Anterior cingulate cortex (tissue), 58 donors: Measurements from ENCODE around the gene ZFP36L1.

Experiments used
- DNase-seq, 58 donors: peaks; one replicate each; lab custom pipeline; 2025; lab: John Stamatoyannopoulos, UW

Gene ZFP36L1, protein sequence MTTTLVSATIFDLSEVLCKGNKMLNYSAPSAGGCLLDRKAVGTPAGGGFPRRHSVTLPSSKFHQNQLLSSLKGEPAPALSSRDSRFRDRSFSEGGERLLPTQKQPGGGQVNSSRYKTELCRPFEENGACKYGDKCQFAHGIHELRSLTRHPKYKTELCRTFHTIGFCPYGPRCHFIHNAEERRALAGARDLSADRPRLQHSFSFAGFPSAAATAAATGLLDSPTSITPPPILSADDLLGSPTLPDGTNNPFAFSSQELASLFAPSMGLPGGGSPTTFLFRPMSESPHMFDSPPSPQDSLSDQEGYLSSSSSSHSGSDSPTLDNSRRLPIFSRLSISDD

DNA sequence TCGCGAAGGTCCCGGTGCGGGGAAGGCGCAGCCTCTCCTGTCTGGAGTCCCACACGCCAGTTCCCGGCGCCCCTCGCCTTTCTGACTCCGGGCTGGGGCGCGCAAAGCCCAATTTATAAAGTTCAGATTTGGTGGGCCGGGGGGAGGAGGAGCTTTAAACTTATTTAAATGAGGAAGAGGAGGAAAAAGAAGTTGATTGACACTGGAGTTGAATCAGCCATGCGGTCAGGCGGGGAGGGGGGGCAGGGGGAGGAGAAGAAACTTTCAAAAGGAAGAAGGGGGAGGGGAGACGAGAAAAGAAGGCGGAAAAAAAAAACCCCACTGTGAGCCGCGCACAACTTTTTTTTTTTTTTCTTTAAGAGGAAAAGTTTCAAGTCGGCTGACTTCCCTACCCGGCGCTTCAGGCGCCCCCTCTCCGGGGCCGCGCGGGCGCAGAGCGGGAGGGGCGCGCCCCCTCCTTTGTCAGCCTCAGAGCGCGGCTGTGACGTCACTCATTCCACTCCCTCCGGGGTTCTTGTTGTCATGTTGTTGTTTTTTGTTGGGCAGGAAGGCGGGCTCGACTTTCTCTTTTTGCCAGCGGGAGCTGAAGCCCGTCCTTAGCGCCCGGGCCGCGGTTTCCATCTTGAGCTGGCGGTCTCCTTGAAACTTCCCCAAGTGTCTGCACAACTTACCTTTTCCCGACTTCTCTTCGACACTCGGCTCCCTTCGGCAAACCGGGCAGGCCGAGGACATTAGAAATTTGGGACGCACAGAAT, at the start of gene ZFP36L1:
Gene ZFP36L1 (minus strand): TSS at position 89 of the 755 bp plus-strand sequence. CDS start 129 bp downstream, outside the sequence.
- peak in 54 of 58 donors; percentile 27 to 91 (median 74) for DNase-seq

DNA sequence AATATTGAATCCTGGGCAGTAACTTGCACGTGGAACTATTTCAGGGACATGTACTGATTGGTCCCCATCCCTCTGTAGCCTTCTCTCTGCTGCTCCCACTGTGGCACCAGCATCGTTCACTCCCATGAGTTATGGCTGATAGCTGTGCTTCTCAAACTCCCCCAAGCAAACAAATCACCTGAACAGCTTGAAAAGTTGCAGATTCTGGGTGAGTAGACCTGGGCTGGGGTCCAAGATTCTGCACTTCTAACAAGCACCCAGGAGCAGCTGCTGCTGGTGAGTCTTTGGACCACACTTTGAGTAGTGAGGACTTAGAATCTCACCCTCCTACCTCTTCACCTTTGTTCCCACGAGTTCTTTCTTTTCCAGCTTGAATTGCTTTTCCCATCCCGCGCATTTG, 49.4 kb upstream of the ZFP36L1 start:
- no peak for DNase-seq

DNA sequence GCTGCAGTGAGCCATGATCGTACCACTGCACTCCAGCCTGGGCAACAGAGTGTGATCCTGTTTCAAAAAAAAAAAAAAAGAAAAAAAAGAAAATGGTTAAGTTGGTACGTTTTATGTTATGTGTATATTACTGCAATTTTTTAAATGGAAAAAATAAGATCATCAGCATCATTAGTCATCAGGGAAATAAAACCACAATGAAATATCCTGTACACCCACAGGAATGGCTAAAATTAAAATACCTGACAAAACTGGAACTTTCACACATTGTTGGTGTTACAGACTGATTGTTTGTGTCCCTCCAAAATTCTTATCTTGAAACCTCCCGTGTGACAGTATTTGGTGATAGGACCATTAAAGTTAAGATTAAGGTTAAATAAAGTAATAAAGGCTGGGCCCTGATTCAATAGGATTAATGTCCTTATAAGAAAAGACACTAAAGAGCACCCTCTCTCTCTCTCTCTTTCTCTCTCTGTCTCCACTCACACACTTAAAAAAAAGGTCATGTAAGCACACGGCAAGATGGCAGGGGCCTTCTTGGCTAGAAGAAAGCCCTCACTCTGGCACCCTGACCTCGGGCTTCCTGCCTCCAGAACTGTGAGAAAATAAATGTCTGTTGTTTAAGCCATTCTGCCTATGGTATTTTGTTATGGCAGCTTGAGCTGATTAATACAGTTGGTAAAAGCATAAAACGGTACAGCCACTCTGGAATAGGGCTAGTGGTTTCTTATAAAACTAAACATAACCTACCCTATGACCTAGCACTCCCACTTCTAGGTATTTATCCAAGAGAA, 48.3 kb upstream of the ZFP36L1 start:
- DNase-seq = no peak

DNA sequence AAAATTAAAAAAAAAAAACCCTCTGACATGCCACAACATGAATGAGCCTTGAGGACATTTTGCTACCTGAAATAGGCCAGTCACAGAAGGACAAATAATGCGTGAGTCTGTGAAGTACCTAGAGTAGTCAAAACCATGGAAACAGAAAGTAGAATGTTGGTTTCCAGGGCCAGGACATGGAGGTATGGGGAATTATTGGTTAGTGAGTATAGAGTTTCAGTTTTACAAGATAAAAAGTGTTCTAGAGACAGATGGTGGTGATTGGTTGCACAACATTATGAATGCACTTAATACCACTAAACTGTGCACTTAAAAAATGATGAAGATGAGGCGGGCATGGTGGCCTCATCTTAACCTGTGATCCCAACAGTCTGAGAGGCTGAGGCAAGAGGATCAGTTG, 47.6 kb upstream of the ZFP36L1 start:
- no peak for DNase-seq

DNA sequence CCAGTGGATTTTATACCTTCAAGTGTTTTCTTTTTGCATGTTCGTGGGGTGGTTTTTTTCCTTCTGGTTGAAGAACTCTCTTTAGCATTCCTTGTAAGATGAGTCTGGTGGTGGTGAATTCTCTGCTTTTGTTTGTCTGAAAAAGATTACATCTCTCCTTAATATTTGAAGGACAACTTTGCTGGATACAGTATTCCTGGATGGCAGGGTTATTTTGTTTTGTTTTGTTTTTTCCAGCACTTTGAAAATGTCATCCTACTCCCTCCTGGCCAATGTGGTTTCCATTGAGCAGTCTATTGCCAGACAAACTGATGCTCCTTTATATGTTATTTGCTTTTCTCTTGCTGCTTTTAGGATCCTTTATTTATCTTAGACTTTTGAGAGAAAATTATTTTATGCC, 43.2 kb upstream of the ZFP36L1 start:
- DNase-seq = no peak

DNA sequence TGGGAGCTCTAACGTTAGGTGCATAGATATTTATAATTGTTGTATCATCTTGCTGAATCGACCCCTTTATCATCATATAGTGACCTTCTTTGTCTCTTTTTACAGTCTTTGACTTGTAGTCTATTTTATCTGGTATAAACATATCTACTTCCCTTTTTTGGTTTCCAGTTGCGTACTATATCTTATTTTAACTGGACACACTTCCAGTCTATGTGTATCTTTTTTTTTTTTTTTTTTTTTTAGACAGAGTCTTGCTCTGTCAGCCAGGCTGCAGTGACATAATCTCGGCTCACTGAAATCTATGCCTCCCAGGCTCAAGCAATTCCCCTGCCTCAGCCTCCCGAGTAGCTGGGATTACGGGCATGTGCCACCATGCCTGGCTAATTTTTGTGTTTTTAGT, 41.9 kb upstream of the ZFP36L1 start:
- DNase-seq = no peak

DNA sequence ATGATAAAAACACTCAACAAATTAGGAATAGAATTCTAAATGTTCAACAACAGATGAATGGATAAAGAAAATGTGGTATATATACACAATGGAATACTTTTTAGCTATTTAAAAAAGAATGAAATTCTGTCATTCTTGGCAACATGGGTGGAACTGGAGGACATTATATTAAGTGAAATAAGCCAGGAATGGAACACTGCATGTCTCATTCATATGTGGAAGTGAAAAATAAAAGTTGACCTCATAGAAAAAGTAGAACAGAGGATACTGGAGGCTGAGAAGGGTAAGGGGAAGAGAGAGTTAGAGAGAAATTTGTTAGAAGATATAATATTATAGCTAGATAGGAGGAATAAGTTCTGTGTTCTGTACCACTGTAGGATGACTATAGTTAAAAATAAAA, 35.8 kb upstream of the ZFP36L1 start:
- DNase-seq = no peak

DNA sequence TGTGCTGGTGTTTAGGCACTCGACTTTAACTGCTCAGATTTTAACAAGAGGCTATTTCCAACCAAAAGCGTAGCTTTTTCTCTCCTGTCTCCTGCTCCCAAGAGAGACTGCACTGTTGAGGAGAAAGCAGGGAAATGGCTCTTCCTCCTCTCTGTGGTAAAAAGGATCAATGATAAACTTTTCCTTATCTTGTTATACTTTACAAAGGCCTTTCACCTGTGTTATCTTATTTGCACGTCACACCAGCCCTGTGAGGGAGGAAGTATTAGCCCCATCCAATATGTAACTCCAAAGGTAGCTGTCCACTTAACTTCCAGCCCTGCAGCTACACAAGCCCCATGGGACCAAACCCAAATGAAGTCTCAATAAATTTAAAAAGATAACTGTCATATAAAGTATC, 32.9 kb upstream of the ZFP36L1 start:
- no peak for DNase-seq

DNA sequence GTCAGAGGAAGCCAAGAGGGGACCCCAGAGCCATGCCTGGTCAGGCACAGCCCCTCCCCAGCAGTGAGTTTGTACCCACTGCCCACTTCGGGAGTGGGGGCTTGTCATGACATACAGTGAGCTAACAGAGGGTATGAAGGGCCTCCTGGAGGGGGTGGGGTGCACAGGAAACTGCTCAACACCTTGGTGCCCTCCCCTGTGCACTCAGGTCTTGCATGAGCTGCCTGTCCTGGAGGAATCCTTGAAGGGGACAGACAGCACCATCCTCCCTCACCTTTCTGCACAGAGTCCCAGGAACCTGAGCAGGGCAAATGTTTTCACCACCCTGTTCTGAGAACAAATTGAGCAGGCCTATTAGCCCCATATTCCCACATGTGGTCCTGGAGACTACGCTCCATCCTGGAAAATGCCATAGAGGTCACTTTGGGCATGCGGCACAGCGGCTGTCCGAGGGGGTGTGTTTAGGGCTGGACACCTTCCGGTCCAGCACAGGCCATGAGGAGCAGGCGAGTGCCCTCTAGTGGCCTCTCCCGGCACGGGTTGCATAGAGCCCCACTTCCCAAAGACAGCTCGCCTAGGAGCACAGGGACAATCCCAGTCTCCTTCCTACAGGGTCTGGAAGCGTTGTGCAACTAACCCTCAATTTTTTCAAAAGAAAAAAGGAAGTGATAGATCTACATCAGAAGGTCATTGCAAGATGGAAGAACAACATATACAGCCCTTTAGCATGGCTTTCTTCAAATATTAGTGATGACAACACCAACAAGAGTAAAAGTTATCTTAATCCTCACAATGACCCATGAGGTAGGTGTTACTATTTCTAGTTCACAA, 31.9 kb upstream of the ZFP36L1 start:
- DNase-seq = peak in 46 of 58 donors; percentile 6 to 69 (median 34)

DNA sequence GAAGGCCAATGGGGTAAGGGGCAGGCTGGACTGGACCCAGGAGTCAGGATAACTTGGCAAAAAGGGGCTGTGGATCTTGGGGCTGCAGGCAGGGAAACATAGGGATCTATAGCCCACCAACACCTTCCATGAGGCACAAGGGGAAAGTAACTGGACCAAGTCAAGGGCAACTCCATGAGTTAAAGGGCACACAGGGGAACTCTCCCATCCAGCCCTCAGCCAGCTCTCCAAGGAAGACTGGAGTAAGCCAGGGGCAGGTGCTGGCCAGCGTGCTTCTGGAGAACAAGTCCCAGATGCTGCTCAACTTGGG, 31.3 kb upstream of the ZFP36L1 start:
- DNase-seq = no peak

DNA sequence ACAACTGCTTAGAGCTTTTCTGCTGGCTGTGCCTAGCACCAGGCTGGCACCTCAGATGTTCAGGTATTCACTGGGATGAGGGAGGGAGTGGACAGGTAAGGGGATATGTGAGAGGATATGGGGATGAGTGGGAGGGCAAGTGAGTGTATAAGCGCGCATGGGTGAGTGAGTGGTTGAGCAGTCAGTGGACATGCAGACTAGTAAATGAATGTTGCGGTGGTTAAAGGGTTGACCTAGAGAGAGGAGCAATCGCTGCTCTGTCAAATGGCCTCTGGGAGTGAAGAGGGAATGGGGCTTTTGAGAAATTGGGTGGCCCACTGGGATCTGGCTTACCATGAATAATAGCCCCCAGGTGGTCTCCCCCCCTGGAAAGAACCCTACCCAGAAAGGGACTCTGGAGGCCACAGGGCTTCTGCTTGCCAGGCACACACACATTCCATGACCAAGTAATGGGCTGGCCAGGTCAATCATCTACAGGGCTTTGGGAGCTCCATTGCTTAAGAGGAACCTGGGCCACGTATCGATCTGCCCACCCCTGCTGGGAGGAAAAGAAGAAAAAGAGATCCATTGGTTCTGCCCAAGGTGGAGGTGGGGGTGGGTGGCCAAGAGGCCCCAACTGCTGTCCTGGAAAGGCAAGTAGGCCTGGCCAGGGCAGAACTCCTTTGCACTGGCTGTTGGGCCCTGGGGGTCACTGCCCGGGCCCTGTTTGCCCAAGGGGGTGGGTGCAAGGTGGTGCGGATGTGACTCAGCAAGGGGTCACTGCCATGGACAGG, 30.8 kb upstream of the ZFP36L1 start:
- DNase-seq = no peak

DNA sequence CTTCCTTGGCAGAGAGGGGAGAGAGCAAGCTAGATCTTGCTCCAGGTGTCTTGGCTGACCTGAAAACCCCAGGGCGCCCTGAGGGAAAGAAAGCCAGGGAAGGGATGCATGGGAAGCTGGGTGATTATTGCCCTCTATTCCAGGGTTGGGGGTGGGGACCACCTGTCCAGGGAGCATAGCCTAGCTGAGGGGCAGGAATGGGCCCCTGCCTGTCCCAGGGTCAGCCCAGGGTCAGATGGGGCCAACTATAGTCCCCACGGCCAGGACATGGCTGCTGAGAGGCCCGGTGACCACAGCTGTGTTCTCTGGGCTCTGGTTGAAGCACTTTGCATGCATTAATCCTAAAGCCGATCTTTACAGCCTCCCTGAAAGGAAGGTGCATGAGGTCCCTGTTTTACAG, 30.1 kb upstream of the ZFP36L1 start:
- DNase-seq = no peak

DNA sequence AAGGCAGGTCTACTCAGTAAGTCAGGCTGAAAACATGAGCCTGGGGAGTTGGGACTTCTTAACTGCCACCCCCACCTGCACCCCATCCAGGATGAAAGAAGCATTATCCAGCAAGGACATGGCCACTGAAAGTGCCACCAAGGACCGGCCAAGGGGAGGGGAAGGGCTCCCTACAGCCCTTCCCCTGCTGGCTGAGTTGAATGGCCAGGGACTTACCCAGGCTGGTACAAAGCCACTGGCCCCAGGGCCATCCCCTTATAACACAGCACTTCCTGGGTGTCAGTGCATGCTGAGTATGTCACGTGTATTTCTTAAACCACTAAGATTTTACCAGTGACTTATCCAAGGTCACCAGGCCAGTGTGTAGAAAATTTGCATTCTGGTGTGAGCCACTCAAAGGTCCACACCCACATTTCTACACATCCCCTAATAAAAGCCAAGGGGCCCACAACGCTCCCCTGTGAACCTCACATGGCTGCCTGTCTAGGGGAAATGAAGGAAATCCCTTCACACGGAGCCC, 29.3 kb upstream of the ZFP36L1 start:
- DNase-seq = no peak

DNA sequence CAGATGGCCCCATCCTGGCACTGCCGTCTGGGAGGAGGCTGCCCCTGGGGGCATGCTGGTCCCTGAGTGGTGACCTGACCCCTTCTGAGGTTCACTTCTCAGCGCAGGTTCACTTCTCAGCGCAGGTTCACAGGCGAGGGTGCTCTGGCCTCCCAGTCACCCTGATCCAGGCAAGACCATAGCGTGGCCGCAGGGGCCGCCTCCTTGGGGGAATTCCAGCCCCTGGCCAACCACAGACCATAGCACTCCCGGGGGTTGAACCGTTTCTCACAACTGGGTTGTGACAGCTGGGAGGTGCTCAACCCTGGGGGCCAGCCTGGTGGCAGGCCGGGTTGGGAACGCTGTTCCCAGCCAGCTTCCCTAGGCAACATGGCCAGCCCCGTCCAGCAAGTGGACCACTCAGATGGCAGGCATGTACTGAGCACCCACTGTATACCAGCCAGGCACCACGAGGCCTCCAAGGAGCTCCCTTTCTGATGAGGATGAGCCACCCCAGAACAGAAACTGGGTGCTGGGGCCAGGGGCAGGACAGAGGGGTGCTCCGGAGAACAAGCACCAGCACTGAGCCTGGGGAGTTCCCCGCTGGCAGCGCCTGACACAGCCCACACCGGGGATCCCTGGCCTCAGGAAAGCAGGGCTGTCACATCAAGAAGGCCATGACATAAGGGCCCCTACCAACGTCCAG, 28.3 kb upstream of the ZFP36L1 start:
- DNase-seq = no peak

DNA sequence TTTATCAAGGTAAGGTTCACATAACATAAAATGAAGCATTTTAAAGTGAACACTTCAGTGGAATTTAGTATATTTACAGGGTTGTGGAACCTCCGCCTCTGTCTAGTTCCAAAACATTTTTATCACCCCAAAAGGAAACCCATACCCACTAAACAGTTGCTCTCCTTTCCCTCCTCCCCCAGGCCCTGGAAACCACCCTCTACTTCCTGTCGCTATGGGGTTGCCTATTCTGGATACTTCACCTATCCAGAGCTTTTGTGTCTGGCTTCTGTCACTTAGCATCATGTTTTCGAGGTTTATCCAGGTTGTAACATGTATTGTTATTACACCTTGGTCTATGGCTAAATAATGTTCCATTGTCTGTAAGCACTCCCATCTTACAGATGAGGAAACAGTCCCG, 27.7 kb upstream of the ZFP36L1 start:
- no peak for DNase-seq

DNA sequence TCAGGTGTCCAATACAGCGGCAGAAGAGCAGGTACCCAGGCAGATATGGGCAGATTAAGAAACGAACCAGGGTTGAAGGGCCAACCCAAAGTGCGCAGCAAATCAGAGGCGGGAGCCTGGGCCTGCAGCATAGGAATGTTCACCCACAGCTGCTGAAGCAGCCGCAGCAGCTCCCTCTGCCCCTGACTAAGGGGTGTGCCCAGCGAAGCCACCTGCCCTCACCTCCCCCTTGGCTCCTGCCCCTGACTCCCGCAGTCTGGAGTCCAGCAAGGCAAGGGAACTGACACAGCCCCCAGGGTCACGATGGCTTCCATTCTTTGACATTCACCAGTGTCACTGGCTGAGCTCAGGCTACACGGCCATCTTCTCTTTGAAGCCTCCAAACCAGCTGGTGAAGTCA, 27.3 kb upstream of the ZFP36L1 start:
- no peak for DNase-seq

DNA sequence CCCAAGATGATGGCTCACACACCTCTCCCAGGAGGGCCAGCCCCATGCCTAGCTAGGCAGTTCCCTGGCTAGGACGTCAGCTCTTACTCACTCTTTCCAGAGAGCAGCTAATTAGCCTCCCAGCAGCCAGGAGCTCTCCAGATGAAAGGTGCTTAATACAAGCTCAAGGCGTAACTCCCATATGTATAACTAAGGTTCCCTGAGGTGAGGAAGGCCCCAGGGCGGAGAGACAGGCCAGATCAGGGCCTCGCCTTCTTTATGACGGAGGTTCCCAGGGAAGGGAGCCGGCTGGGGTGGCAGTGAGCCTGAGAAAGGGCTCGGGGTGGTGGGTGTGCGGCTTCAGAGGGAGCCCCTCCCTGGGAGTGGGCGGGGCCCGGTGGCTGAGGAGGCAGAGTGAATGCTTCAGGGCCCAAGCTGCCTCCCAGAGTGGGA, 26.4 kb upstream of the ZFP36L1 start:
- DNase-seq = no peak

DNA sequence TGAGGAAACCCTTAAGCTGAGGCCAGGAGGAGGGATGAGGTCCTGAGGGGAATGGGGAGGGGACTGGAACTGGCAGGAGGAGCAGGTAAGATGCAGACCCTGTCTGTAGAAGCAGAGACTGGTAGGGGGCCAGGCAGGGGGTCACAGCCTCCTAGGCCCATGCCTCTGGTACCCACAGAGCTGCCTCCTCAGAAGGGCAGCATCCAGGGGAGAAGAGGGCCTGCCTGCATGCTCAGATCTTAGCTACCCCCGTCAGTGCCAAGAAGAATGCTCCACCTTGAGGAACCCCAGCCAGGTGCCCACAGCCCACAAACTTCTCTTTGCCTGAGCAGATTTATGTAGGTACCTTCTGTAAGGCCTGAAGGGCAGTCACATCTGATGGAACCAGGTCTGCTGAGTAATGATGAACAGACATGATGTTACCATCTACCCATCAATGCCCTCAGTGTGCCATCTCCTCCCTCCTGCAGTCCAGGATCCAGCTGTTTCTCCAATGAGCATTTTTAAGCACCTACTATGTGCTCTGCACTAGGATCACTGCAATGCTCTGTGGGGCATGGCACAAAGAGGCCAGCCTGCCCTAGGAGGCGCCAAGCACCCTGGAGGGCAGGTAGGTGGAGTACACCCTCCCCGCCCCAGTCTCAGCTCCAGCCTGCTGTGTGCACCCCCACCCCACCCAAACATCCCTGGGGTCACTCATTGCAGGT, 24.8 kb upstream of the ZFP36L1 start:
- DNase-seq = no peak
